Mesodermal cell (in vitro differentiated cells): Measurements from ENCODE around the gene VANGL2. TPM values are rescaled to one million over a fixed set of nuclear protein-coding genes. Genes with fewer than 3 reads are reported as not detected.
A peak's percentile ranks its signal among the peaks of the same experiment; 100 is the strongest.

Experiments used
- H3K27ac ChIP-seq: 2 replicates; pipeline ENCODE4 v1.7.0; 2013; ENCODE audit warnings: mild to moderate bottlenecking, low read depth, low read length, moderate library complexity; ENCODE audit not compliant: severe bottlenecking
- H3K36me3 ChIP-seq: 2 replicates; pipeline ENCODE4 v1.7.1; 2013; ENCODE audit warnings: mild to moderate bottlenecking, low read length, moderate library complexity; ENCODE audit not compliant: control insufficient read depth, insufficient read depth
- H3K4me1 ChIP-seq: one replicate; pipeline ENCODE4 v1.7.1; 2013; ENCODE audit warnings: mild to moderate bottlenecking, low read length; ENCODE audit not compliant: insufficient read depth, control insufficient read depth, poor library complexity, severe bottlenecking
- H3K4me3 ChIP-seq: 2 replicates; pipeline ENCODE4 v1.7.0; 2013; ENCODE audit warnings: low read length, control low read depth, mild to moderate bottlenecking; ENCODE audit not compliant: insufficient read depth, poor library complexity, severe bottlenecking; ENCODE audit errors: extremely low read depth
- H3K9me3 ChIP-seq: 2 replicates; pipeline ENCODE4 v1.7.1; 2013; ENCODE audit warnings: mild to moderate bottlenecking, low read length, moderate library complexity; ENCODE audit not compliant: control insufficient read depth
- WGBS, 2 experiments: methylation state at CpG; one replicate each; pipeline ENCODE4 v1.1.5; 2013; ENCODE audit warnings: missing lambda C conversion rate in 2 of 2; ENCODE audit not compliant: insufficient coverage in 2 of 2; 5-methylcytosine and 5-hydroxymethylcytosine counted together
- polyA plus RNA-seq, 2 experiments: library from polyadenylated mRNA; stranded (reverse); fragments of 50-300 nt; gene quantifications; one replicate each; pipeline ENCODE4 v1.2.3, GENCODE V29; 2013

Gene VANGL2
- polyA plus RNA-seq (2013, experiment 1 of 2): 36.1 TPM
- polyA plus RNA-seq (2013, experiment 2 of 2): 28.8 TPM

- WGBS, 2 experiments: 0% methylated on average over 10 to 11 of the region's 34 CpGs
- Histone ChIP-seq H3K36me3 (peaks cover 4% of the 10 kb centered on the region), H3K27ac (peak within 1 kb of the TSS; percentile 92), H3K9me3 (no peaks in the 10 kb centered on the region), H3K4me1 (peaks cover 26% of the 10 kb centered on the region), H3K4me3 (peak within 1 kb of the TSS; percentile 88)
Observed at GRCh38 chr1:160400223-160400645, at the start of gene VANGL2. Gene VANGL2, plus strand, starts transcription at chr1:160400564. Its CDS starts 15,274 bp downstream, at chr1:160415838.

- Histone ChIP-seq H3K27ac (no peak overlapping the region), H3K4me1 (no peaks in the 10 kb centered on the region), H3K36me3 (peaks cover 97% of the 10 kb centered on the region), H3K4me3 (no peak overlapping the region), H3K9me3 (no peaks in the 10 kb centered on the region)
- 93 to 96% methylated on average over 4 of the region's 4 CpGs for WGBS, 2 experiments
Observed at GRCh38 chr1:160351629-160352028, 48.7 kb upstream of the VANGL2 start.

GRCh38 chr1:160352555-160352954, 47.8 kb upstream of the VANGL2 start:
- 92% methylated on average over 5 to 7 of the region's 8 CpGs for WGBS, 2 experiments
- Histone ChIP-seq H3K4me1 (no peaks in the 10 kb centered on the region), H3K4me3 (no peak overlapping the region), H3K36me3 (peaks cover 99% of the 10 kb centered on the region), H3K27ac (no peak overlapping the region), H3K9me3 (no peaks in the 10 kb centered on the region)

- H3K36me3 ChIP-seq: peaks cover 99% of the 10 kb centered on the region
- H3K27ac ChIP-seq: no peak overlapping the region
- no peaks in the 10 kb centered on the region for H3K9me3 ChIP-seq
- H3K4me1 ChIP-seq: no peaks in the 10 kb centered on the region
- H3K4me3 ChIP-seq: no peak overlapping the region
- WGBS, 2 experiments: 91 to 100% methylated on average over 1 of the region's 2 CpGs
Observed at GRCh38 chr1:160353223-160353622, 47.1 kb upstream of the VANGL2 start.

- WGBS, 2 experiments: 75 to 87% methylated on average over 2 to 4 of the region's 5 CpGs
- H3K4me3 ChIP-seq: no peak overlapping the region
Observed at GRCh38 chr1:160354388-160354985, 45.9 kb upstream of the VANGL2 start.

GRCh38 chr1:160357286-160358002, 42.9 kb upstream of the VANGL2 start:
- Histone ChIP-seq H3K4me3 (no peak overlapping the region), H3K36me3 (peaks cover 84% of the 10 kb centered on the region), H3K9me3 (no peaks in the 10 kb centered on the region), H3K27ac (no peak overlapping the region), H3K4me1 (peaks cover 8% of the 10 kb centered on the region)
- 91 to 92% methylated on average over 4 to 5 of the region's 7 CpGs for WGBS, 2 experiments

More at GRCh38 chr1:160354388-160354985, 45.9 kb upstream of the VANGL2 start:
- H3K36me3 ChIP-seq: peaks cover 97% of the 10 kb centered on the region
- H3K27ac ChIP-seq: no peak overlapping the region
- no peaks in the 10 kb centered on the region for H3K4me1 ChIP-seq
- H3K9me3 ChIP-seq: no peaks in the 10 kb centered on the region

- 97 to 100% methylated on average over 4 of the region's 4 CpGs for WGBS, 2 experiments
- H3K36me3 ChIP-seq: peaks cover 77% of the 10 kb centered on the region
- no peak overlapping the region for H3K4me3 ChIP-seq
- H3K4me1 ChIP-seq: peaks cover 12% of the 10 kb centered on the region
- H3K9me3 ChIP-seq: no peaks in the 10 kb centered on the region
- no peak overlapping the region for H3K27ac ChIP-seq
Observed at GRCh38 chr1:160358073-160358472, 42.3 kb upstream of the VANGL2 start.

GRCh38 chr1:160359559-160360226, 40.7 kb upstream of the VANGL2 start:
- Histone ChIP-seq H3K27ac (no peak overlapping the region), H3K9me3 (no peaks in the 10 kb centered on the region), H3K36me3 (peaks cover 61% of the 10 kb centered on the region), H3K4me3 (no peak overlapping the region), H3K4me1 (peaks cover 12% of the 10 kb centered on the region)
- WGBS, 2 experiments: 91 to 94% methylated on average over 8 of the region's 9 CpGs

GRCh38 chr1:160360227-160360695, 40.1 kb upstream of the VANGL2 start:
- peaks cover 12% of the 10 kb centered on the region for H3K4me1 ChIP-seq
- WGBS, 2 experiments: 100% methylated on average over 2 to 5 of the region's 8 CpGs
- no peak overlapping the region for H3K27ac ChIP-seq
- peaks cover 55% of the 10 kb centered on the region for H3K36me3 ChIP-seq
- H3K9me3 ChIP-seq: no peaks in the 10 kb centered on the region
- H3K4me3 ChIP-seq: no peak overlapping the region

- no peak overlapping the region for H3K4me3 ChIP-seq
- peaks cover 12% of the 10 kb centered on the region for H3K4me1 ChIP-seq
- 93 to 100% methylated on average over 1 to 2 of the region's 2 CpGs for WGBS, 2 experiments
- H3K27ac ChIP-seq: peak overlapping the region; percentile 90
- no peaks in the 10 kb centered on the region for H3K9me3 ChIP-seq
- peaks cover 46% of the 10 kb centered on the region for H3K36me3 ChIP-seq
Observed at GRCh38 chr1:160361199-160361598, 39.2 kb upstream of the VANGL2 start.
